Measurements from ENCODE around the gene TESMIN.
A peak's percentile ranks its signal among the peaks of the same experiment; 100 is the strongest.

The TESMIN gene

DNA sequence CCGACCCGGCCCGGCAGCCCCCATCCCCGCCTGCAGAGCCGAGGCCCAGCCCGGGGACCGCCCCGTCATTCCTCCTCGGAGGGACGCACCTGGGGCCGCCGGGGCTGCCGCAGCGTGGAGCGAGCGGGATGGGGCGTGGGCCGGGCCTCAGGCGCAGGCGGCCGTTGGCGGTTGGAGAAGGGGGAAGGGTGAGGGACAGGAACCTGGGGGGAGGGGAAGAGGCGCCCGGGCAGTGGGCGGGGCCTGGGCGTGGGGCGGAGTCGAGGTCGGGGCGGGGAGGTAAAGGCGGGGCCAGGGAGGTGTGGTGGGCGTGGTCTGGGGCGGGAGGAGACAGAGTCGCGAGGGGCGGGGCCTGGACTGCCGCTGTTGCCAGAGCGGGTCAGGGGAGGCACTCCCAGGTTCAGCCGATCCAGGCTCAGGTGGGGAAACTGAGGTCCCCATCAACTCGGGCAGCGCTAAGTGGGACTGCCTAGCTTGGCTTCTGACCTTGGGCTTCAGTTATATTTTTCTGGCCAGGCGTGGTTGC, at the start of gene TESMIN:
TSS of gene TESMIN (minus strand) at position 190 of the 526 bp plus-strand sequence. CDS start 860 bp downstream, outside the sequence.
- DNase-seq, result peak; percentile 21

DNA sequence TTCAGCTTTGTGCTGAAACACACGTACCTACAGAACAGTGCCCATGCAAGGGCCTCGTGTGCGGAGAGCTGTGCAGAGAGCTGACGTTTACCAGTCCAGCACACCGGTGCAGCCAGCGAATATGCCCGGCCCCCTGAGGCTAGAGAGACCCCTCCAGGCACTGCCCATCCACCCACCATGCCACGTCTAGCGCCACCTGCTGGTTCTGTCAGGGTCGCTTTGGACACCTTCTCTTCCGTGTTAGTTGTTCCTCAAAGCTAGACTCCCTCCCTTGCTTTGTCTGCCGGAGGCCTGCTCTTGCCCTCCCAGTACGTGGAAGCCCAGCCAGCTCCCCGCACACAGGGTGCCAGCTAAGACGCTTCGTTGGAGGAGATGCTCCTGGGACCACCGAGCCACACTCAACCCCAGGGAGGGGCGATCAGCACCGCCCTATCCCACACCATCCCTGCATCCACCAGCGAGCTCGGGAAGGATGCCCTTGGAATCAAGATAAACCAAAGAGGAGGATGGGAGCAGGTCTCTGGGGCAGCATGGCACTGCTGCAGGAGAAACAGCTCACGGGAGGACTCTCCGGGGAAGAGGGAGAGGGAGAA, 47.0 kb upstream of the TESMIN start:
- peak; percentile 1 for DNase-seq

- no peak for DNase-seq
These were observed 45.5 kb upstream of the TESMIN start for GRCh38 chr11:68796801-68797200.

GRCh38 chr11:68792400-68792966, 41.2 kb upstream of the TESMIN start:
- no peak for DNase-seq

DNA sequence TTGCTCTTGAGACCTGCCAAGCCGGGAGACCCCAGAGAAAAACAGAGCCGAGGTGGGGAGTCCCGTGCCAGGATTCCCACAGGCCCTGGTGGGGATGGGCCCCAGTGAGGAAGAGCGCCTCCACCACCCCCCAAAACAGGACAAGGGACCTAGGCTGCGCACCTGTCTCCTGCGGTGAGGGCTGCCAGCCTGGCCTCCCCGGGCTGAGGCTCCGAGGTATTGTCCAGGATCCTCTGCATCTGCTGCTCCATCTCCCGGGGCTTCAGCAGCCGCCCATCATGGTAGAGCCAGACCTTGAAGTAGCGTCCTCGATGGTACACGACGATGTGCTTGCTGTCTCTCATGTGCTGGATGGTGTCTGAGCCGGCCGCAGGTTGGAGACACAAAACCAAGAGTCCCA, 33.3 kb upstream of the TESMIN start:
- DNase-seq, result no peak

DNA sequence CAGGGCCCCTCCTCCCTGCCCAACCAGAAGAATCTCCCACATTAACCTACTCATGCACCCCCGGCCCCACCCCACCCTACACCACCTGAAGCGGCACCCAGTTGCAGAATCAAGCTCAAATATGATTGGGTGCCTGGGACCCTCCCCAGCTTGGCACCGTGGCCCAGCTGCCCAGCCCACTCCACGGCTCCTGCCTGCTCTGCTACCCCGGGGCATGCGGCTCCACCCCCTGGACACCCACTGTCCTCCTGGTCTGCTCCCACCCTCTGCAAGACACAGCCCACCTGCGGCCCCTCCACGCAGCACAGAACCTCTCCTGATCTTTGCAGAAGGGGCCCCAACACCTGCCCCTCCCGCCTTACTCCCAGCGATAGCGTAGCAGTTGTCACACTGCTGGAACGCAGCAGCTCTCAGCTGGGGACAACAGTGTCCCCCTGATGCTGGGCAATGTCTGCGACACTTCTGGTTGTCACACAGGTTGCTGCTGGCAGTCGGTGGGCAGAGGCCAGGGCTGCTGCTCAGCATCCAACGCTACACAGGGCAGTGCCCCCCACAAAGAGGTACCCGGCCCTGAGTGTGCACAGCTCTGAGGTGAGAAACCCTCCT, 32.0 kb upstream of the TESMIN start:
- DNase-seq, result no peak

GRCh38 chr11:68782711-68783110, 31.4 kb upstream of the TESMIN start:
- DNase-seq, result no peak

- no peak for DNase-seq
These were observed 29.5 kb upstream of the TESMIN start for GRCh38 chr11:68780829-68781228.

- no peak for DNase-seq
These were observed 26.9 kb upstream of the TESMIN start for GRCh38 chr11:68778205-68778604.

- no peak for DNase-seq
These were observed 25.3 kb upstream of the TESMIN start for GRCh38 chr11:68776442-68777235.

- DNase-seq, result no peak
These were observed 24.6 kb upstream of the TESMIN start for GRCh38 chr11:68775951-68776388.

DNA sequence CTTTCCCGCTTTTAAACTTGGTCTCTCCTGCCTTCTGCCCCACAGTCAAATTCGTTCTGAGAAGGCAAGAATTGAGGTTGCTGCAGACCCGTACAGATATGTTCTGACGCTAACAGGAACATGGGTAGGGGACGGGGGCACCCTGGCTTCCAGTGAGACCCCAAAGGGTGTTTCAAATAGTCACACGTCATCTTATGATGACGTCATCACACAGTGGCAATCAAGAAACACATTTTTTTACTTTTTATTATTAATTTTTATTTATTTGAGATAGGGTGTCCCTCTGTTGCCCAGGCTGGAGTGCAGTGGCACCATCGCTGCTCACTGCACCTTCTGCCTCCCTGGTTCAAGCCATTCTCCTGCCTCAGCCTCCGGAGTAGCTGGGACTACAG, 22.9 kb upstream of the TESMIN start:
- DNase-seq, result no peak

GRCh38 chr11:68773521-68774193, 22.3 kb upstream of the TESMIN start:
- no peak for DNase-seq

GRCh38 chr11:68772936-68773335, 21.6 kb upstream of the TESMIN start:
- no peak for DNase-seq

- DNase-seq, result no peak
These were observed 19.5 kb upstream of the TESMIN start for GRCh38 chr11:68770781-68771180.

GRCh38 chr11:68767672-68768071, 16.4 kb upstream of the TESMIN start:
- DNase-seq, result no peak

DNA sequence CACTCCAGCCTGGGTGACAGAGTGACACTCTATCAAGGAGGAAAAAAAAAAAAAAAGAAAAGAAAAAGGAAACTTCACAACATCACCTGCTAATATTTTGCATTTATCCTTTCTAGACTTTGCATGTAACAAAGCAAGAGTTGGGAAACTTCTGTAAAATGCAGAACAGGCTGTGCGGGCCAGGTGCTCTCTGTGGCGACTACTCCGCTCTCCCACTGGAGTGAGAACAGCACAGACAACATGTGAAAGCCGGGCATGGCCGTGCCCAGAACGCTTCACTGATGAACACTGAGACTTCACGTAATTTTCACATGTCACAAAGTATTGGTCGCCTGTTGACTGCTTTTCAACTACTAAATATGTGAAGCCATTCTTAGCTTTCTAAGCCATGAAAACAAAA, 15.5 kb upstream of the TESMIN start:
- DNase-seq, result no peak

DNA sequence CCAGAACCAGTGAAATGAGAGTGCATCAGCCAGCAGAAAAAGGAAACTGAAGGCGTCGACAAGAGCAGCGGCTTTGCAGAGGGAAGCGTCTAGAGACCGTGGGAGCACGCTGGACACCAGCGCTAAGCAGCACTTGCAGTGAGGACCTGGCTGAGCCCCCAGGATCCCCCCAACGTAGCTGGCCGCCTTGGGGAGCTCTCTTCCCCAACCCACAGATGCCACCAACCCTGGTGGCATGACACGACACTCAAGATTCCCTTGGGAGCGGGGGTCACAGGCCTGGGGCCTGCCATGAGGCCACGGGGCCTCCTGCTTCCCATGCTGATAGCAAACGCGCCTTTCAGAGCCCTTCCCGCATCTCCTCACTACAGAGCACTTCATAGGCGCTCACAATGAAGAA, 13.4 kb upstream of the TESMIN start:
- no peak for DNase-seq

DNA sequence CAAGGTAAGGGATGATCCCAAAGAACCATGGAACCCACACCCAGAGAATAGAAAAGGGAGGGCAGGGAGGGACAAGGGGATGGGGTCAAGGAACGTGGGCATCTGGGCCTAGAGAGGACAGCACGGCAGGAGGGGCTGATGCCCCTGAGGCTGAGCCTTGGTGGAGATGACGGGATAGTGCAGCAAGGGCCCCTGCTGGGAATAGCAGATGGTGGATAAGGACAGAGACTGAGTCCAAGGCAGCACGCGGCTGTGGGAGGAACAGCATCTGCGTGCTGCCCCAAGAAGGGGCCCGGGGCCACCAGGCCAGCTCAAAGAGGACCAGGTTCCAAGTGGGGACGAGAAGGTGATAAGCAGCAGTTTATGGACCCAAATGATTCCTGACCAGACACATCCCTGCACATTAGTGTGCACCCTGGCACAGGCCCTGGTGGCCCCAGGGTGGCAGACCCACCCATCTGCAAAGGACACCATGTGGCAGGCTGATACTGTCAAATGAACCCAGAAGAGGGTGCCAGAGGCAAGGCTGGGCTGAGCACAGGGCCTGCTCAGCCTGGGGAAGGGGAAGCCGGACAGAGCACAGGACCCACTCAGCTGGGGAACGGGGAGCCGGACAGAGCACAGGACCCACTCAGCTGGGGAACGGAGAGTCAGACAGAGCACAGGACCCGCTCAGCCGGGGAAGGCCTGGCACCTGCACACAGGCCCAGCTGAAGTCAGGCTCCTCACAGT, 12.8 kb upstream of the TESMIN start:
- DNase-seq, result no peak

DNA sequence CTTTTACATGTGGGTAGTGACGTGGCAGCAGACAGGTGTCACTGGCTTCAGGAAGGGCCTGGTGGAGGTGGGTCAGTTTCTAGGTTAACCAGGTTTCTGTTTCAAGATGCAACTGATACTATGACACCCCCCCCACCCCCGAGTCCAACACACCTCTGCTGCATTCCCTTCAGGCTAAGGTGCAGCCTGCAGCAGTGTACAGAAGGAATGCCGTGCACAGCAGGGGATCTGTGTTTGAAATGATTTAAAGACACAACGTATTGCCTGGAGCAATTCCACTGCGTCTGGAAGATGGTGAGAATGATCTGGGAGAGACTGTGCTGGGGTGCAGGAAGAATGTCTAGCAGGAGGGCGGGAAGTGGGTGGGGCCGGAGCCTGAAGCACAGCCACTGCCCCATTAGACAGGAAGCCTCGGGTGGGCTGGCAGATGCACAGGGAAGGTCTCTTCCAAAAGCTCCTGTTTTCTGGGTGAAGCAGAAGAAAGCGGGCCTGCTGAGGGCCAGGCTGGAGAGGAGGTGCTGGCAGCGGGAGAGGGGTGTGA, 11.9 kb upstream of the TESMIN start:
- DNase-seq, result no peak

DNA sequence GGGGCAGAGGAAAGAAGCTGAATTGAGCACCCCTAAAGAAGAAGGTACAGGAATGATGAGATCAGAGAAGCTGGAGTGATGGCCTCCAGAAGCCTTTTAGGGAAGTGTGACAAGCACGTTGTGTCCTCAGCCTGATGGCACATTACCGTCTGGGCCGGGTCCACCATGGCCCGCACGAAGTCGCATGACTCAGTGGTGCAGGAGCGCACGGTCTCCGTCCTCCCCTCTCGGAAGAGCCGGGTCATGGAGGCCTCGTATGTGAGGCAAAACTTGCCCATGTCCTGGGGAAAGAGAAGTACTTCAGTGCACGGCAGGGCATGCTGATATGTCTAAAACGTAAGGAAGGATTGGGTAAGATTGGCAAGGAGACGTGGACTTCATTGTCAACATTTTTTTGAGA, 11.2 kb upstream of the TESMIN start:
- no peak for DNase-seq

GRCh38 chr11:68761801-68762200, 10.5 kb upstream of the TESMIN start:
- DNase-seq, result no peak

Data from NCI-H1694 treated with DMSO at 0.1 percent for 48 hours (cell line).